Activated T-cell treated with anti-CD3 and anti-CD28 coated beads, Interleukin-2, amount 50 U/mL, for 1 hour (primary cell): ENCODE measurements around the gene CLMN.
"Not testable (repeated sequence)": the region's sequence is repeated elsewhere in the genome, so short reads cannot be mapped to it uniquely, and the experiment has no call there.

ENCODE experiments used
- DNase-seq: peaks from one replicate; pipeline ENCODE4 v3.0.0-alpha.2; 2020

CLMN gene

GRCh38 chr14:95215094-95215725 is 104.5 kb downstream of the CLMN start:
- no peak for DNase-seq

DNA sequence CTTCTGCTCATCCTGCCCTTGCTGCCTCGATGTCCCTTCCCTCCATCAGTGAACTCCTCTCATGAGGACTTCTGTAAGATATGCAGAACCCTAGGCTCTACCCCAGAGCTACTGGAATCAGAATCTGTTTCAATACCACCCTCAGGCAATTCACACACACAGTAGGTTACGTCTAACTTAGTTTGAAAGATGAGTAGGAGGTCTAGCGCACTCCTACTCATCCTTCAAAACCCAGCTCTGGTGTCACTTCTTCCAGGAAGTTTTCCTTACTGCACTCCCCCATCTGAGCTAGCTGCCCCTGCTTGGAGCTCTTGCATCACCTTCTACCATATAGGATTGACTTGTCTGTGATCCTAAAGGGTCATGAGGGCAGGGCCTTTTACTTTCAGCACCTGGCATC is 105.9 kb downstream of the CLMN start:
- no peak for DNase-seq

DNA sequence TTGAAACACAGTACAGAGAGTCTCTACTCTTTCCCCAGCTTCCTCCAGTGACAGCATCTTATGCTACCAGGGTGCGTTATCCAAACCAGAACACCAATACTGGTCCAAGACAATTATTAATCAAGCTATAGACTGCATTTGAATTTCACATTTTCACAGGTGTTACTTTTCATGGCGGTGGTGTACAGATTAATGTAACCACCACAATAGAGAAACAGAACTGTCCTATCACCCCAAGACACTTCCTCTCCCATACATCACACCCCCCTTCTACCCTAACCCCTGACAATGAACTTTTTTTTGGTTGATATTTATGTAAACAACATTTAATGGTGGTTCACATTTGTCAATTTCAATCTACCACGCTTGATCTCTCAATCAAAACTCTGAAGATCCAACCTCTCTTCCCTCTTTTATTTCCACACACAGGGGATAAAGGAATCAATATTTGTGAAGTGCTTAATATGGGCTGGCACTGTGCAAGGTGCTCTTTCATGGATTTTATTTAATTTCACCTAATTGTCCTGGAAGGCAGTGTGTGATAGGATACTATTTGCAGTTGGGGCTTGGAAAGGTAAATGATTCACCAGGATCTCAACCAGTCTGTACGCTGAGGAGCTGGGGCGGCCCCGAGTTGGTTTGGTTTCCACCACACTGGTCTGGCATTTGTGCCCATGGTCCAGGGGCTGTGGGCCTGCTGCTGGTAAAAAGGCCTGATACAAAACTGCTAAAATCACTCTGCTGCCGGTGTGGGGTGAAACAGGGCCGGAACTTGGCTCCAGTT is 107.8 kb downstream of the CLMN start:
- no peak for DNase-seq

GRCh38 chr14:95210699-95211098 is 109.0 kb downstream of the CLMN start:
- DNase-seq, result no peak

GRCh38 chr14:95208598-95208997 is 111.1 kb downstream of the CLMN start:
- DNase-seq, result no peak

- no peak for DNase-seq
These were observed 112.1 kb downstream of the CLMN start for GRCh38 chr14:95207475-95208233.

- no peak for DNase-seq
These were observed 113.2 kb downstream of the CLMN start for GRCh38 chr14:95206534-95206933.

DNA sequence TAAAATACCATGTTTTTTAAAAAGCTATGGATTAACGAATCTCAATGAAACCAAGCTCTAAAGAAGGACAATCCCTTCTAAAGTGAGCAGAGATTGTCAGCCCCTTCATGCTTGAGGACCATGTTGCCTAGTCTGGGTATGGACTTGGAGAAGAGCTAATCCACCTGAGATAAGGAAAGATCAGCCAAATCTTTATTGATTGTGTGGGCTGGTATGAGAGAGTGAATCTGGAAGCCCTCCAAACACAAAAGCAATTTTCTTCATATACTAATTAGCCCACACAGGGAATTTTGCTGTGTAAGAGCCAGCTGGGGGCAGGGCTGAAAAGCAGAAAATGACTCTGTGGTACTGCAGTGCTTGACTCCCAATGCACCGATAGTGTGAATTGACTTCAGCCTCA is 115.0 kb downstream of the CLMN start:
- DNase-seq, result no peak

GRCh38 chr14:95201745-95202144 is 118.0 kb downstream of the CLMN start:
- not testable (repeated sequence) for DNase-seq

GRCh38 chr14:95200404-95200803 is 119.3 kb downstream of the CLMN start:
- DNase-seq, result no peak

GRCh38 chr14:95199298-95199983 is 120.3 kb downstream of the CLMN start:
- DNase-seq, result no peak

DNA sequence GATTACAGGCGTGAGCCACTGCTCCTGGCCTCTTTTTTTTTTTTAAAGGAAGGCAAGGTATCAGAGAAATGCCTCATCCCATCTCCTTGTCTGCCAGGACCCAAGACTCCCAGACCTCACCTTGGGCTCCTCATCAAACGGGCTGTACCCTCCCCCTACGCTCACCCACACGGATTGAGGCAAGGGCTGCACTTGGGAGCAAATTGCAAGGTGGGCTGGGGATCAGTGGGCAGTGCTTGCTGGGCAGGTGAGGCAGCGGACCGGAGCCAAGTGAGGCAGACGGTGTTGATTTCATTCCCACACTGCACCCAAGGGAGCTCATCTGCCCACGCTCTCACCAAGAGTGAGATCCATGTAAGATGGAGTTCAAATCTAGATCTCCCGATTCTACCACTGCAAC is 121.4 kb downstream of the CLMN start:
- no peak for DNase-seq

- no peak for DNase-seq
These were observed 122.2 kb downstream of the CLMN start for GRCh38 chr14:95197551-95197950.

DNA sequence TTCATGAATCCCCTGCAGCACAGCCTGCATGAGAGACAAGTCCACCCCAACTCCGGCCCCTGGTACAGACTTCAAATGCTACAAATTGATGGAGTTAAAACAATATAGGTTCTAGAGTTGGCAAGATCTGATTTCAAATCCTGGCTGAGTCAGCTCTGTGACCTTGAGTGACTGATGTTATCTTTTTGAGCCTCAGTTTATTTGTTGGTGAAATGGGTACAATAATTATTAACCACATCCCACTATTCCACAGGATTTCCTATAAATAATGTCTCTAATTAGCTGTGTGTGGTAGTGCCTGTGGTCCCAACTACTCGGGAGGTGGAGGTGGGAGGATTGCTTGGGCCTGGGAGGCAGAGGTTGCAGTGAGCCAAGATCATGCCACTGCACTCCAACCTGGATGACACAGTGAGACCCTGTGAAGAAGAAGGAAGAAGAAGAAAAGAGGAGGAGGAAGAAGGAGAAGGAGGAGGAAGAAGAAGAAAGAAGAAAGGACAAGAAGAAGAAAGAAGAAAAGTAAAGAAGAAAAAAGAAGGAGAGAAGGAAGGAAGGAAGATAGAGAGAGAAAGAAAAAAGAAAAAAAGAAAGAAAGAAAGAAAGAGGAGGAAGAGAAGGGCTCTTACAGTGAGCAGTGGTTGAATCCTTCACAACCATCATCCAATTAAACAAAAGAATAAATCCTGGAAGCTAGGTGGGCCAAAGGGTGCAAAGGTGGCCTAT is 122.7 kb downstream of the CLMN start:
- no peak for DNase-seq

DNA sequence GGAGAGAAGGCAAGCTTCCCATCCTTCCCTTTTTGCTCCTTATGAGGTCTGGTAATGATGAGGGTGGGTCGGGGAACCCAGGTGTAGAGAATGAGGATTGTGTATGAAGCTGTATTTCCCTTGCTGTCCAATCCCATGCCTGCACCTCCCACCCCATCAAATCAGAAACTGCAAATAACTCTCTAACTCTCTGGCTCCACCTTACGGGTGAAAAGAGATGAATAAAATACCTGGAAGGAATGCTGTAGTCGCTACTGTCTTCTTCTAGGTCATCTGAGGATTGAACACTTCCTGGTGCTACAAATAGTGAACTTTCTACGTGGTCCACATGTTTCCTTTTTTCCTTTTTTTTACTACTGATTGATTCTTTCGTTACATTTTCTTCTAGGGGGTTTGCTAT is 123.4 kb downstream of the CLMN start:
- no peak for DNase-seq

DNA sequence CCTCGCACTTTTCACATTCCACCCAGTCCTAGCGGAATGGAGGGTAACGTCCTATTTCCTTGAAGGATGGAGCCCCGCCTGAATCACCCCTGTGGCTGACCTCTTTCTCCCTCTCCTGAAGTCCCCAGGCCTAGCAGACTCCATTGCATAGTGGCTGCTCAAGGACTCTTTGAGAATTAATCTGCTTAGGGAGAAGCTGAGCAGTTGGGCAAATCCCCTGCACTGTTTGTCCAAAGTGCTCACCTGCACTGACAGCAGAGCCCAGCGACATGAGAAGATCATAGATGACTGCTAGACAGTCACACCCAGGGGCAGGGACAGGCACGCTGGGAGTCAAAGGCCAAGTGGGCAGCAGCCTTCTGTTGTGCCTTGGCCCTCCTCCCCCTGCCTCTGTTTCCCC is 124.7 kb downstream of the CLMN start:
- DNase-seq, result no peak

DNA sequence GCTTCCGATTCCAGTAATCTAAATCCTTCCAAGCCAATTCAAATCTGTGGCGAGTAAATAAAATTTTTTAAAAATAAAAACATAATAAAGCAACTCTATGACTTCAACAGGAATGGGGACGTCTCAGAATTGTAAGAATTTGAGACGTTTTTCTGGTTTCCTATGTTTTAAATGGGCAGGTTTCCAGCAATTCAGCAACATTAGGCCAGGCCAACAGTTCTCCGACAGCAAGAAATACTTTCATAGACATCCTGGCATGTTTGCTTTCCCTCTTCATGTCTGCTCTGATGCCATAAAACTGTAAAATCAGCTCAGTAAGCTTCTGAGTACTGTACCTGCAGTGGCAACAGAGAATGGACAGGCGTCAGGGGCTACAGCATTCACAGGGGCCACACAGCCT is 126.6 kb downstream of the CLMN start:
- no peak for DNase-seq

DNA sequence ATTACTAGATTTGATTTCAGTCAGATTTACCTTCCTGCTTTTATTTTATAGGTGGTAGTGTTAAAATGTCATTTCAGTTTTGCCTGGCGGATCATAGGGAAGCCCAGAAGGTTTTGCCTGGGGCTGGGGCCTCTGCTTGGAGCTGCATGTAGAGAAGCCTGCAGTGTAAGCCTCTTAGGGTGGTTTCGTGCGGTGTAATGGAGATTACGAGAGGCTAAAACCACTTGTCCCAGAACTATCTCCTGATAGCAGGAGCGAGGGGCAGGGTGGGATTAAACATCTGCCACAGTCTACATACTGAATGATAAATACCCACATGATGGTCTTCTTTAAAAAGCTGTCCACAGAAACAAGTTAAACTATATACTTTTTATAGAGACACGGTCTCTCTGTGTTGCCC is 127.4 kb downstream of the CLMN start:
- no peak for DNase-seq

GRCh38 chr14:95191445-95192199 is 128.1 kb downstream of the CLMN start:
- no peak for DNase-seq

- DNase-seq, result no peak
These were observed 128.9 kb downstream of the CLMN start for GRCh38 chr14:95190857-95191256.

DNA sequence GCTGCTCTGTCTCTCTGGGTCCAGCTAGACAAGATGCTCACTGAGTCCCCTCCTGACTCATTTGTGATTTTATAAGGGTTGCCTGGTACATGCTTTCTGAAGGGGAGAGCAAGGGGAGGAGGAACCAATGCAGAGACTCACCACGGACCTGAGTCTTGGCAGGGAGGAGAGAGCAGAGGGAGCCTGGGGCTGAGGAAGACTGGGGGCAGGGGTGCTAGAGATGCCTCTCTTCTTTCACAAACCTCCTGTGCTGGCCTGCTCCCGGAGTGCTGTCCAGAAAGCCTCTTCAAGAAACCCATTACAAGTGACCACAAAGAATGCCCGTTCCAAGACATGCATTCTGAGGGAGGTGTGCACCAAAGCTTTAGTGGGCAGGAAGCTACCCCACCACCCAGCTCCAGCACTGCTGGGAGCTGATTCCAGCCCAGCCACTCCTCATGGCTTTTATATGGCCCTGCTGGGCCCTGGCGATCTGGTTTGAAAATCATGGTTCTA is 129.3 kb downstream of the CLMN start:
- DNase-seq, result no peak
